Trophoblast cell (in vitro differentiated cells and primary cell): ENCODE measurements around the gene TFF3.

ENCODE experiments used
- DNase-seq, 2 donors: peaks; one replicate each; pipeline ENCODE4 v3.0.0-alpha.2; 2016
- H2AFZ ChIP-seq: 2 replicates; pipeline ENCODE4 v1.6.1; 2013; ENCODE audit warnings: low read length, moderate library complexity, mild to moderate bottlenecking; ENCODE audit not compliant: insufficient read depth, poor library complexity
- H2AK5ac ChIP-seq: 2 replicates; pipeline ENCODE4 v1.6.1; 2013; ENCODE audit warnings: mild to moderate bottlenecking, low read length
- H2BK120ac ChIP-seq: 2 replicates; pipeline ENCODE4 v1.6.1; 2013; ENCODE audit warnings: low read length, mild to moderate bottlenecking, moderate library complexity; ENCODE audit not compliant: insufficient read depth, poor library complexity
- H2BK12ac ChIP-seq: 2 replicates; pipeline ENCODE4 v1.6.1; 2013; ENCODE audit warnings: mild to moderate bottlenecking, low read length, moderate library complexity
- H2BK5ac ChIP-seq: 2 replicates; pipeline ENCODE4 v1.6.1; 2013; ENCODE audit warnings: low read length, low read depth, moderate library complexity, mild to moderate bottlenecking; ENCODE audit not compliant: poor library complexity
- H3K14ac ChIP-seq: 2 replicates; pipeline ENCODE4 v1.6.1; 2013; ENCODE audit warnings: mild to moderate bottlenecking, low read length
- H3K18ac ChIP-seq: 2 replicates; pipeline ENCODE4 v1.6.1; 2013; ENCODE audit warnings: mild to moderate bottlenecking, low read length
- H3K23ac ChIP-seq: 2 replicates; pipeline ENCODE4 v1.6.1; 2013; ENCODE audit warnings: low read length
- H3K27ac ChIP-seq: 2 replicates; pipeline ENCODE4 v1.5.1; 2013; ENCODE audit warnings: low read depth, mild to moderate bottlenecking, inconsistent platforms, low read length, moderate library complexity
- H3K27me3 ChIP-seq: 2 replicates; pipeline ENCODE4 v1.6.1; 2013; ENCODE audit warnings: inconsistent platforms, mild to moderate bottlenecking, low read length, moderate library complexity; ENCODE audit not compliant: insufficient read depth
- H3K36me3 ChIP-seq, 2 experiments: 1 replicate in 1 of 2; 2 replicates in 1 of 2; pipeline ENCODE4 v1.6.1; 2013; ENCODE audit warnings: low read length in 2 of 2, mild to moderate bottlenecking in 2 of 2, moderate library complexity in 1 of 2; ENCODE audit not compliant: insufficient read depth in 2 of 2, control insufficient read depth in 1 of 2
- H3K4ac ChIP-seq: 2 replicates; pipeline ENCODE4 v1.6.1; 2013; ENCODE audit warnings: low read depth, mild to moderate bottlenecking, low read length, moderate library complexity
- H3K4me1 ChIP-seq, 2 experiments: 1 replicate in 1 of 2; 2 replicates in 1 of 2; pipeline ENCODE4 v1.6.1; 2013; ENCODE audit warnings: low read length in 2 of 2, mild to moderate bottlenecking in 2 of 2, moderate library complexity in 1 of 2; ENCODE audit not compliant: insufficient read depth in 2 of 2, control insufficient read depth in 1 of 2
- H3K4me2 ChIP-seq: 2 replicates; pipeline ENCODE4 v1.6.1; 2013; ENCODE audit warnings: inconsistent platforms, mild to moderate bottlenecking, low read length, moderate library complexity
- H3K4me3 ChIP-seq: 2 replicates; pipeline ENCODE4 v1.5.1; 2013; ENCODE audit warnings: mild to moderate bottlenecking, low read depth, low read length, inconsistent platforms
- H3K79me1 ChIP-seq: one replicate; pipeline ENCODE4 v1.6.1; 2013; ENCODE audit warnings: low read length
- H3K79me2 ChIP-seq: 2 replicates; pipeline ENCODE4 v1.6.1; 2013; ENCODE audit warnings: low read length, mild to moderate bottlenecking; ENCODE audit not compliant: control insufficient read depth, insufficient read depth, poor library complexity
- H3K9ac ChIP-seq: 2 replicates; pipeline ENCODE4 v1.6.1; 2013; ENCODE audit warnings: mild to moderate bottlenecking, low read length
- H3K9me3 ChIP-seq: 2 replicates; pipeline ENCODE4 v1.6.1; 2013; ENCODE audit warnings: low read depth, mild to moderate bottlenecking, control low read depth, inconsistent platforms, low read length; ENCODE audit not compliant: insufficient read depth
- H4K12ac ChIP-seq: 2 replicates; pipeline ENCODE4 v1.6.1; 2013; ENCODE audit warnings: low read depth, mild to moderate bottlenecking, low read length, moderate library complexity
- H4K8ac ChIP-seq: 2 replicates; pipeline ENCODE4 v1.6.1; 2013; ENCODE audit warnings: low read depth, mild to moderate bottlenecking, low read length, moderate library complexity
- H4K91ac ChIP-seq: one replicate; pipeline ENCODE4 v1.6.1; 2013; ENCODE audit warnings: low read depth, mild to moderate bottlenecking, low read length, moderate library complexity
- WGBS: extraction: QIAGEN DNeasy Blood & Tissue Kit; methylation state at CpG from one replicate; pipeline ENCODE4 v1.1.7; 2013; ENCODE audit warnings: missing lambda C conversion rate; ENCODE audit not compliant: insufficient read length, insufficient coverage; ENCODE audit errors: extremely low coverage; 5-methylcytosine and 5-hydroxymethylcytosine counted together

The TFF3 gene

GRCh38 chr21:42298657-42299056 is 16.6 kb downstream of the TFF3 start:
- no peak overlapping the region for H2BK120ac ChIP-seq
- no peak overlapping the region for H2AK5ac ChIP-seq
- no peak overlapping the region for H3K18ac ChIP-seq
- no peak overlapping the region for H3K9ac ChIP-seq
- H3K36me3 ChIP-seq, result no peaks in the 10 kb centered on the region
- no peak overlapping the region for H3K27ac ChIP-seq
- no peak overlapping the region for H4K91ac ChIP-seq
- no peak overlapping the region for H2BK12ac ChIP-seq
- H3K4me2 ChIP-seq, result no peak overlapping the region
- H3K79me2 ChIP-seq, result no peaks in the 10 kb centered on the region
- no peak overlapping the region for H2BK5ac ChIP-seq
- H3K79me1 ChIP-seq, result no peaks in the 10 kb centered on the region
- H2AFZ ChIP-seq, result no peak overlapping the region
- WGBS, result no CpG with 5 or more reads among the region's 5 CpGs
- DNase-seq, result peak in 1 of 2 donors; percentile 35
- no peak overlapping the region for H3K4ac ChIP-seq
- H3K4me1 ChIP-seq, result no peaks in the 10 kb centered on the region
- H3K14ac ChIP-seq, result no peak overlapping the region
- H4K12ac ChIP-seq, result no peak overlapping the region
- H3K27me3 ChIP-seq, result no peaks in the 10 kb centered on the region
- peaks cover 5% of the 10 kb centered on the region for H3K9me3 ChIP-seq
- H4K8ac ChIP-seq, result no peak overlapping the region
- H3K4me3 ChIP-seq, result no peak overlapping the region
- no peak overlapping the region for H3K23ac ChIP-seq

- H2AFZ ChIP-seq, result no peak overlapping the region
- no peak overlapping the region for H4K91ac ChIP-seq
- WGBS, result no CpG with 5 or more reads among the region's 6 CpGs
These were observed 17.0 kb downstream of the TFF3 start for GRCh38 chr21:42298237-42298636.

GRCh38 chr21:42297377-42297776 is 17.8 kb downstream of the TFF3 start:
- Histone ChIP-seq H3K23ac (no peak overlapping the region), H3K4me1 (no peaks in the 10 kb centered on the region), H4K91ac (no peak overlapping the region), H3K4ac (no peak overlapping the region), H3K27me3 (no peaks in the 10 kb centered on the region), H2AFZ (no peak overlapping the region), H2AK5ac (no peak overlapping the region), H3K18ac (no peak overlapping the region), H3K36me3 (no peaks in the 10 kb centered on the region), H3K4me3 (no peak overlapping the region), H3K79me1 (no peaks in the 10 kb centered on the region), H2BK5ac (no peak overlapping the region), H3K4me2 (no peak overlapping the region), H3K14ac (no peak overlapping the region), H4K8ac (no peak overlapping the region), H3K27ac (no peak overlapping the region), H3K9ac (no peak overlapping the region), H2BK12ac (no peak overlapping the region), H4K12ac (no peak overlapping the region), H2BK120ac (no peak overlapping the region), H3K79me2 (no peaks in the 10 kb centered on the region), H3K9me3 (peaks cover 15% of the 10 kb centered on the region)
- no peak for DNase-seq
- no CpG with 5 or more reads among the region's 9 CpGs for WGBS

More at GRCh38 chr21:42298237-42298636, 17.0 kb downstream of the TFF3 start:
- H3K27me3 ChIP-seq, result no peaks in the 10 kb centered on the region
- H2BK120ac ChIP-seq, result no peak overlapping the region
- no peaks in the 10 kb centered on the region for H3K4me1 ChIP-seq
- H3K9ac ChIP-seq, result no peak overlapping the region
- no peak overlapping the region for H4K12ac ChIP-seq
- H3K27ac ChIP-seq, result no peak overlapping the region
- H3K4me2 ChIP-seq, result no peak overlapping the region
- H3K4me3 ChIP-seq, result no peak overlapping the region
- H3K18ac ChIP-seq, result no peak overlapping the region
- no peak overlapping the region for H3K14ac ChIP-seq
- H2AK5ac ChIP-seq, result no peak overlapping the region
- H2BK5ac ChIP-seq, result no peak overlapping the region
- H3K9me3 ChIP-seq, result peaks cover 9% of the 10 kb centered on the region
- no peak overlapping the region for H4K8ac ChIP-seq
- no peaks in the 10 kb centered on the region for H3K36me3 ChIP-seq
- DNase-seq, result peak in 1 of 2 donors; percentile 39
- H3K79me1 ChIP-seq, result no peaks in the 10 kb centered on the region
- no peaks in the 10 kb centered on the region for H3K79me2 ChIP-seq
- no peak overlapping the region for H3K23ac ChIP-seq
- H2BK12ac ChIP-seq, result no peak overlapping the region
- no peak overlapping the region for H3K4ac ChIP-seq

DNA sequence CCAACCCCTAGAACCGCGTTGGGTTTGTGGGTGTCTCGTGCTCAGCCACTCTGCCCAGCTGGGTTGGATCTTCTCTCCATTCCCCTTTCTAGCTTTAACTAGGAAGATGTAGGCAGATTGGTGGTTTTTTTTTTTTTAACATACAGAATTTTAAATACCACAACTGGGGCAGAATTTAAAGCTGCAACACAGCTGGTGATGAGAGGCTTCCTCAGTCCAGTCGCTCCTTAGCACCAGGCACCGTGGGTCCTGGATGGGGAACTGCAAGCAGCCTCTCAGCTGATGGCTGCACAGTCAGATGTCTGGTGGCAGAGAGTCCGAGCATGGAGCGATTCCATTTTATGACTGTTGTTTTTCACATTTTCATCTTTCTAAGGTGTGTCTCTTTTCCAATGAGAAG is 18.7 kb downstream of the TFF3 start:
- no peak overlapping the region for H2AFZ ChIP-seq
- no peaks in the 10 kb centered on the region for H3K79me1 ChIP-seq
- H4K91ac ChIP-seq, result no peak overlapping the region
- H2BK120ac ChIP-seq, result no peak overlapping the region
- H3K79me2 ChIP-seq, result no peaks in the 10 kb centered on the region
- no peaks in the 10 kb centered on the region for H3K36me3 ChIP-seq
- H3K18ac ChIP-seq, result no peak overlapping the region
- no peak overlapping the region for H3K4me2 ChIP-seq
- WGBS, result no CpG with 5 or more reads among the region's 7 CpGs
- no peaks in the 10 kb centered on the region for H3K4me1 ChIP-seq
- H3K27ac ChIP-seq, result no peak overlapping the region
- H3K4ac ChIP-seq, result no peak overlapping the region
- no peak overlapping the region for H4K12ac ChIP-seq
- H4K8ac ChIP-seq, result no peak overlapping the region
- no peak for DNase-seq
- peaks cover 16% of the 10 kb centered on the region for H3K9me3 ChIP-seq
- no peak overlapping the region for H2BK5ac ChIP-seq
- no peak overlapping the region for H3K4me3 ChIP-seq
- H3K27me3 ChIP-seq, result no peaks in the 10 kb centered on the region
- H3K23ac ChIP-seq, result no peak overlapping the region
- no peak overlapping the region for H2BK12ac ChIP-seq
- H3K9ac ChIP-seq, result no peak overlapping the region
- H3K14ac ChIP-seq, result no peak overlapping the region
- no peak overlapping the region for H2AK5ac ChIP-seq
